ENCODE data around the gene ZNF189. TPM values are rescaled to one million over a fixed set of nuclear protein-coding genes. Genes with fewer than 3 reads are reported as not detected.

Gene ZNF189
- total and polyA plus RNA-seq, 2 donors (not counting 3 experiments of a cell fraction or from before 2014, with no cell fraction given), result 3.3 to 14.6 TPM

DNA sequence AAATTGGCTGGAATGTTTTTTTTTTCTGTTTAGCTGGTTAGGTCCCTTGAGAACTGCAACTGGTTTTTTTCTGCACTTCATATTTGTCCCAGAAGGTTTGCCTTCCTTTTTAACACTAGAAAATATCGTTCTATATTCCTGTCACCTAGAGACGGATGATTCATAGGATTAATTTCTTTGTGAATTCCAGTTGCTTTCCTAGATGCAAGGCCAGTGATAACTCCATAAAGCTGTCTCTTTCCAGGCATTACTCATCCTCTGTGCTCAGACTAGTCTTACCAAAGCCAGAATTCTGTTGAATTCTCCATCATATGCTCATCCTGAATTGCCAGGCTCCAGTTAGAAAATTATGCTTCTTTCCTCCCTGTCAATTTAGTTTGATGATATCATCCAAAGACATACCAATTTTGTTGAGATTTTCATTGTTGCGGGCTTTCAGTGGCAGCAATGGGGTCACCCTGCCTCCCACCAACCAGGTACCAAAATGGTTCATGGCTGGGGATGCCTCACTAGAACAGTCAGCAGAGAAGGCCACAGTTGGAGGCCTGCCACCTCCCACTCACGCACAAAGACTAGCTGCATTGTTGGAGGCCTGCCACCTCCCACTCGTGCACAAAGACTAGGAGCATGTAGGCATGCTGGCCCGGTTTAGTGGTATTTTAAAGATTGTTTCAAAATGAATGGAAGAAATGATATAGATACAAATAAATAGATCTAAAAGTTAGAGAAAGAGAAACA is 22.4 kb upstream of the ZNF189 start:
- no peaks in the 10 kb centered on the region for H3K4me1 ChIP-seq (ENCODE audit: control insufficient read depth, extremely low read depth, insufficient read depth, low read length)
- no peak for DNase-seq (ENCODE audit: low read depth, low spot score)
- peaks cover 0 to 2% of the 10 kb centered on the region in 2 experiments for H3K27me3 ChIP-seq (ENCODE audit: control insufficient read depth in 2 of 2, insufficient read depth in 2 of 2, low read length in 2 of 2)
- no TSS peak for BruUV-seq (replicated peaks)
- CTCF ChIA-PET, result no interaction called here
- dilution Hi-C loops (cut with MboI; ENCODE audit: extremely low pct_ligation_motif_present, low sequenced_read_pairs), result no loop called here
- H3K4me3 ChIP-seq (replicated peaks in 1 of 3; ENCODE audit: insufficient read depth in 1 of 3, low read depth in 1 of 3, low read length in 3 of 3), result no peak overlapping the region
- no peaks in the 10 kb centered on the region for H4K20me1 ChIP-seq (replicated peaks; ENCODE audit: control insufficient read depth, extremely low read depth, insufficient read depth, low read length)
- no peaks in the 10 kb centered on the region for H3K9me3 ChIP-seq (replicated peaks; ENCODE audit: control insufficient read depth, insufficient read depth, low read length)
- H3K79me2 ChIP-seq (ENCODE audit: control insufficient read depth, insufficient read depth, low read length), result no peaks in the 10 kb centered on the region
- TF ChIP-seq, protein P1, sequence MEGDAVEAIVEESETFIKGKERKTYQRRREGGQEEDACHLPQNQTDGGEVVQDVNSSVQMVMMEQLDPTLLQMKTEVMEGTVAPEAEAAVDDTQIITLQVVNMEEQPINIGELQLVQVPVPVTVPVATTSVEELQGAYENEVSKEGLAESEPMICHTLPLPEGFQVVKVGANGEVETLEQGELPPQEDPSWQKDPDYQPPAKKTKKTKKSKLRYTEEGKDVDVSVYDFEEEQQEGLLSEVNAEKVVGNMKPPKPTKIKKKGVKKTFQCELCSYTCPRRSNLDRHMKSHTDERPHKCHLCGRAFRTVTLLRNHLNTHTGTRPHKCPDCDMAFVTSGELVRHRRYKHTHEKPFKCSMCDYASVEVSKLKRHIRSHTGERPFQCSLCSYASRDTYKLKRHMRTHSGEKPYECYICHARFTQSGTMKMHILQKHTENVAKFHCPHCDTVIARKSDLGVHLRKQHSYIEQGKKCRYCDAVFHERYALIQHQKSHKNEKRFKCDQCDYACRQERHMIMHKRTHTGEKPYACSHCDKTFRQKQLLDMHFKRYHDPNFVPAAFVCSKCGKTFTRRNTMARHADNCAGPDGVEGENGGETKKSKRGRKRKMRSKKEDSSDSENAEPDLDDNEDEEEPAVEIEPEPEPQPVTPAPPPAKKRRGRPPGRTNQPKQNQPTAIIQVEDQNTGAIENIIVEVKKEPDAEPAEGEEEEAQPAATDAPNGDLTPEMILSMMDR (IDR thresholded peaks at IDR 0.05; ENCODE audit: extremely low read depth in 1 of 2, insufficient read depth in 1 of 2, low read depth in 1 of 2, low read length in 2 of 2), result no peak
- TF ChIP-seq POLR2A (IDR thresholded peaks at IDR 0.05; ENCODE audit: low read depth, low read length), result no peak
- no peak for TF ChIP-seq POLR2AphosphoS5 (IDR thresholded peaks at IDR 0.05; ENCODE audit: insufficient read depth, low read depth, low read length)
- no peak overlapping the region for H2AFZ ChIP-seq (ENCODE audit: low read depth, low read length)
- H3K4me2 ChIP-seq (ENCODE audit: insufficient read depth, low read length), result no peak overlapping the region
- intact Hi-C loops (cut with micrococcal nuclease), result no loop called here
- H3K36me3 ChIP-seq (ENCODE audit: control insufficient read depth in 2 of 2, extremely low read depth in 1 of 2, insufficient read depth in 2 of 2, low read length in 2 of 2), result no peaks in the 10 kb centered on the region
- FAIRE-seq, result no peak
- no peak overlapping the region for H3K9ac ChIP-seq (replicated peaks; ENCODE audit: extremely low read depth, insufficient read depth, low read length)
- POLR2A ChIA-PET, result no interaction called here
- H3K9me1 ChIP-seq (replicated peaks; ENCODE audit: control insufficient read depth, extremely low read depth, insufficient read depth, low read length), result no peaks in the 10 kb centered on the region
- H3K27ac ChIP-seq (ENCODE audit: insufficient read depth, low read depth, low read length), result no peak overlapping the region

DNA sequence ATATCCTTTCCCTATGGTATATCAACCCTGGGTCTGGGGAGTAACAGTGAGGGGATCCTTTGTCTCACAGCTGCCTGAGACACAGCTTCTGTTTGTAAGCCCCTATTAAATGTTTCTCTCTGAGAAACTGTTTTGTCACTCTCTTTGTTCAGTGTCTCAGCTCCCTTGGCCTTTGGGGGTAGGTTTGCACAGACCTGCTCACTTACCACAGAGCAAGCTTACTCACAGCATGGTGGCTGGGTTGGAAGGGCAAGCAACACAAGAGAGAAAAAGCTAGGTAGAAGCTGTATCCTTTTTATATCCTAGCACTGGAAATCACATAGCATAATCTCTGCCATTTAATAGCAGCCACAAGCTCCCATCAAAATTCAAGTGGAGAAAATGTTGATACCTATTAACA is 18.4 kb upstream of the ZNF189 start:
- Histone ChIP-seq H3K36me3 (ENCODE audit: control insufficient read depth in 2 of 2, extremely low read depth in 1 of 2, insufficient read depth in 2 of 2, low read length in 2 of 2) (no peaks in the 10 kb centered on the region), H3K79me2 (ENCODE audit: control insufficient read depth, insufficient read depth, low read length) (no peaks in the 10 kb centered on the region), H3K4me1 (ENCODE audit: control insufficient read depth, extremely low read depth, insufficient read depth, low read length) (no peaks in the 10 kb centered on the region), H4K20me1 (replicated peaks; ENCODE audit: control insufficient read depth, extremely low read depth, insufficient read depth, low read length) (no peaks in the 10 kb centered on the region), H3K4me2 (ENCODE audit: insufficient read depth, low read length) (no peak overlapping the region), H3K9me1 (replicated peaks; ENCODE audit: control insufficient read depth, extremely low read depth, insufficient read depth, low read length) (no peaks in the 10 kb centered on the region), H3K9me3 (replicated peaks; ENCODE audit: control insufficient read depth, insufficient read depth, low read length) (no peaks in the 10 kb centered on the region), H3K27ac (ENCODE audit: insufficient read depth, low read depth, low read length) (no peak overlapping the region), H2AFZ (ENCODE audit: low read depth, low read length) (no peak overlapping the region), H3K27me3 (ENCODE audit: control insufficient read depth in 2 of 2, insufficient read depth in 2 of 2, low read length in 2 of 2) (no peaks in the 10 kb centered on the region), H3K4me3 (replicated peaks in 1 of 3; ENCODE audit: insufficient read depth in 1 of 3, low read depth in 1 of 3, low read length in 3 of 3) (no peak overlapping the region), H3K9ac (replicated peaks; ENCODE audit: extremely low read depth, insufficient read depth, low read length) (no peak overlapping the region)
- dilution Hi-C loops (cut with MboI; ENCODE audit: extremely low pct_ligation_motif_present, low sequenced_read_pairs), result no loop called here
- POLR2A ChIA-PET, result no interaction called here
- FAIRE-seq, result no peak
- intact Hi-C loops (cut with micrococcal nuclease), result no loop called here
- TF ChIP-seq GATA2 (IDR thresholded peaks at IDR 0.05; ENCODE audit: insufficient read depth, insufficient read length, low read depth, low read length) (no peak), JUN (IDR thresholded peaks at IDR 0.05; ENCODE audit: borderline replicate concordance, insufficient read depth, insufficient read length, low read depth) (no peak), POLR2AphosphoS5 (IDR thresholded peaks at IDR 0.05; ENCODE audit: insufficient read depth, low read depth, low read length) (no peak), EZH2 (IDR thresholded peaks at IDR 0.05; ENCODE audit: borderline replicate concordance, low read depth, low read length, severe bottlenecking) (no peak), FOS (IDR thresholded peaks at IDR 0.05; ENCODE audit: borderline replicate concordance, insufficient read depth, low read length) (no peak)
- TF ChIP-seq, protein P1 (IDR thresholded peaks at IDR 0.05; ENCODE audit: extremely low read depth in 1 of 2, insufficient read depth in 1 of 2, low read depth in 1 of 2, low read length in 2 of 2), result no peak
- no peak for DNase-seq (ENCODE audit: low read depth, low spot score)
- CTCF ChIA-PET, result interaction anchor here (1.3 kb wide), 1 partner anchor 8 kb away, joined by 3 read pairs; no protein-coding TSS in a partner anchor
- no TSS peak for BruUV-seq (replicated peaks)

Measured in endothelial cell of umbilical vein (primary cell).